Stimulated activated CD8-positive, alpha-beta memory T cell treated with anti-CD3 and anti-CD28 coated beads, Interleukin-12 subunit alpha, Interleukin-12 subunit beta, amount 100 ng/mL, for 1 hour (primary cell): ENCODE data around the gene GPR107.
"Not testable (repeated sequence)": the region's sequence is repeated elsewhere in the genome, so short reads cannot be mapped to it uniquely, and the experiment has no call there.

Source experiments
- DNase-seq: peaks from one replicate; pipeline ENCODE4 v3.0.0-alpha.2; 2020; ENCODE audit warnings: low read depth

GPR107 gene

GRCh38 chr9:130053504-130054324, at the start of gene GPR107:
GPR107 (plus strand) TSS chr9:130053906; CDS start chr9:130053933, 27 bp downstream.
- DNase-seq: peak; percentile 66

DNA sequence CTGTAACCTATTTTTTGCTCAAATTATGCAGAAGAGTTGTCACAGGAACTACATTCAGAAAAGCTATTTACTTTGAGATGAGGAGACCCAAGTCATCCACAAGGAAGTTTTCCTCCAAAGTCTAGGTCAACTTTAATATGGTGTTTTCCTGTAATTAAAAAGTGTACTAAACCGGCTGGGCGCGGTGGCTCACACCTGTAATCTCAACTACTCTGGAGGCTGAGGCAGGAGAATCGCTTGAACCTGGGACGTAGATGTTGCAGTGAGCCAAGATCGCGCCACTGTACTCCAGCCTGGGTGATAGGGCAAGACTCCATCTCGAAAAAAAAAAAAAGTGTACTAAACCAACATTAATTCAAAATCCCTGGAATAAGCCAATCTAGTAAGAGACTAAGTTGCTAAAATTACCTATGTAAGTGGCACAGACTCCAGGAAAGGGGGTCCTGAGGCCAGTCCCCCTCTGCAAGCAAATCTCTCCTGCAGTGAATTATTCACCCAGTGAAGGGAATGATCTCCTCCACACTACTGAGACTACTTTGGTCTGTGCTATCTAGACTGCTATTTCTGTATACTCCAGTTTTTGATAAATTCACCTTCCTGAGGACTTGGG, 49.7 kb upstream of the GPR107 start:
- DNase-seq: no peak

DNA sequence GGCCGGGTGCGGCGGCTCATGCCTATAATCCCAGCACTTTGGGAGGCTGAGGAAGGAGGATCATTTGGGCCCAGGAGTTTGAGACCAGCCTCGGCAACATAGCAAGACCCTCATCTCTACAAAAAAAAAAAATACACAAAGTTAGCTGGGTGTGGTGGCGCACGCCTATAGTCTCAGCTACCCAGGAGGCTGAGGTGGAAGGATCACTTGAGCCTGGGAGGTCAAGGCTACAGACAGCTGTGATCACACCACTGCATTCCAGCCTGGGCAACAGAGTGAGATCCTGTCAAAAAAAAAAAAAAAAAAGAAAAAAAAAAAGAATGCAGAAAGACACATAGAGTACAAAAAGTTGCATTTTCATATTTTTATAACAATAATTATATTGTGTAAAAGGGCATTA, 46.8 kb upstream of the GPR107 start:
- DNase-seq: not testable (repeated sequence)

DNA sequence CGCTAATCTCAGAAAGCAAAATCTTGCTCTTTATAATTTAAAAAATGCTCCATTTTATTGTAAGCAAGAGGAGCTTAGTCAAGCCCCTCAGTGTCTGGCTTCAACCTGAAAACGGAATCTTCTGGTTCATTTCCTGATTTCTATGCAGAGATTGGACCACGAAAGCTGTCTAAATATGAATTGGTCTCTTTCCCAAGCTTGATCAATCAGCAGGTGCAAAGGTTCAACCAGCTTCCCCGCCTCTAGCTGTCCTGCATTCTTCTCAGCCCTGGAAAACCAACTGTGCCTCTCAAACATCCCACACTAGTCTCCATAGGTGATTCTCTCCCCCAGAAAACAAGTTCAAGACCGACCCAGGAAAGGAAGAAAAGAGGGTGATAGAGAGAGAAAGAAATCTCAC, 45.2 kb upstream of the GPR107 start:
- no peak for DNase-seq

- not testable (repeated sequence) for DNase-seq
Observed at GRCh38 chr9:130009546-130009945, 44.2 kb upstream of the GPR107 start.

DNA sequence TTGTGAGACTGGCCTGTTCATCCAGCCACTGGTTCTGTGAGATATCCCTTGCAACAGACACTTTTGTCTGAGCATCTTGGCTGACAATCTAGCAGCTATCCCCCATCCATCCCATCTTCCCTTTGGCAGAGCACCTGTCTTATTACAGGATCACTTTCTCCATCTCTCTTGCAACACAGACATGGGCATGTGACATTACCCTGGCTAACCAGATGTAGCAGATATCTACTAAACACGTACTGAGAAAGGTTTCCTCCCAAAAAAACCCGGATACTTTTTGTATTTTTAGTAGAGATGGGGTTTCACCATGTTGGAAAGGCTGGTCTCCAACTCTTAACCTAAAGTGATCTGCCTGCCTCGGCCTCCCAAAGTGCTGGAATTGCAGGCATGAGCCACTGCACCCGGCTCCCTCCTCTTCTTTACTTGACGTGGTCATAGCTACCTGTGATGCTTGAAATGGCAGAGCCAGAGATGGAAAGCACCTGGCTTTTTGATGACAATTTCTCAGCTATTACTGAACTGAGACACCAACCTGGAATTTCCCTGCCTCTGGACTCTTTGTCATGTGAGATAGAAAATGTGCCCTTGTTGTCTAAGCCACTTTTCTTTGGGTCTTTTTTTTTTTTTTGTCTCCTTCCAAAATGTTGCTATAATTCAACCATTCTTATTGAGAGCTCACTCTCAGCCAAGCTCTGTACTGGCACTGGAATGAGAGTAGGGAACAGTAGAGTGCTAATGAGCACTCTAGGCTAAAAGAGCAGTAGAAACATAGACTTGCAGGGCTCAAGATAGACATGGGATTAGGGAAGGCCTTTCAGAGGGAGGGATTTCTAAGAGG, 43.3 kb upstream of the GPR107 start:
- DNase-seq: no peak

- DNase-seq: no peak
Observed at GRCh38 chr9:130013326-130013725, 40.4 kb upstream of the GPR107 start.

DNA sequence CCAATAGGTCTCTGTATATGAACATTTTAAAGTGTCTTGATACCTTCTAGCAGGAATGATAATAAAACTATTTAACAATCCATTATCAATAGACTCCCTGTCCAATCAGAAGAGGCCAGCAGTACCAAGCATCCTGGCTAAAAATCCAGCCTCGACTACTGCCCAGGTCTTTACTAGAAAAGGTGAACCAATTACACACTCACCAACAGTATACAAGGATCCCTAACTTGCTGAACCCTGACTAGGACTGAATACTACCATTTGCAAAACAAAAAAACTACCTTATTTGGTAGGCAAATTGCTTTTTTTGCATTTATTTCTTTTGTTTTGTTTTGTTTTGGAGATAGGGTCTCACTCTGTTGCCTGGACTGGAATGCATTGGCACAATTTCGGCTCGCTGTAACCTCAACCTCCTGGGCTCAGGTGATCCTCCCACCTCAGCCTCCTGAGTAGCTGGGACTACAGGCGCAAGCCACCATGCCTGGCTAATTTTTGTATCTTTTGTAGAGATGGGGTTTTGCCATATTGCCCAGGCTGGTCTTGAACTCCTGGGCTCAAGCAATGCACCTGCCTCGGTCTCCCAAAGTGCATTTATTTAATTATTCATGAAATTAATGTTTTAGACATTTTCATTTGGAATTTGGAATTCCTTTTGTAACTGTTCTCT, 38.2 kb upstream of the GPR107 start:
- DNase-seq: no peak

DNA sequence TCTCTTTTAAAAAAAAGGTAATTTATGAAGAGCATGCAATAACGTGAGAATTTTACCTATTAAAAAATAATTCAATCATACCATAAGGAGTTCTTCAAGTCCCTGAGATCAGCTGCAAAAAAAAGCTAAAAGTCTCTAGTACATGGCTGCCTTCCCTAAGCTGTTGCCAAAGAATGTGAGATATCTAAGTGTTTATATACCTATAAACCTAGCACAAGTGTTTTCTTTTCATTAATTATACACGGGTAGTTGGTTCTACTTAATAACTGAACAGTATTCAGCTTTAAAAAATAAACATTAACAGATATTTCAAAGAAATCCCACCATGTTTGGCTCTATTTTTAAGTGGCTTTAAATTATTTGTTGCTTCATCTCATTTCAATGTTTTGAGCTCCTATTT, 36.6 kb upstream of the GPR107 start:
- no peak for DNase-seq

DNA sequence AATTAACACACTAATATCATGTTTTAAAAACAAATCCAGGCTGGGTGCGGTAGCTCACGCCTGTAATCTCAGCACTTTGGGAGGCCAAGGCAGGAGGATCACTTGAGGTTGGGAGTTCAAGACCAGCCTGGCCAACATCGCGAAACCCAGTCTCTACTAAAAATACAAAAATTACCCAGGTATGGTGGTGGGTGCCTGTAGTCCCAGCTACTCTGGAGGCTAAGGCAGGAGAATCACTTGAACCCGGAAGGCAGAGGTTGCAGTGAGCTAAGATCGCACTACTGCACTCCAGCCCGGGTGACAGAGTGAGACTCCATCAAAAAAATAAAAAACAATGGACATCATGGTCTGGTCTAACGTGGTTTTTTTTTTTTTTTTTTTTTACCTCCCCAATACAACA, 36.2 kb upstream of the GPR107 start:
- DNase-seq: not testable (repeated sequence)

- DNase-seq: no peak
Observed at GRCh38 chr9:130018265-130018664, 35.4 kb upstream of the GPR107 start.

GRCh38 chr9:130020618-130021017, 33.1 kb upstream of the GPR107 start:
- DNase-seq: no peak

- no peak for DNase-seq
Observed at GRCh38 chr9:130021123-130021522, 32.6 kb upstream of the GPR107 start.

- DNase-seq: not testable (repeated sequence)
Observed at GRCh38 chr9:130021842-130022241, 31.9 kb upstream of the GPR107 start.

DNA sequence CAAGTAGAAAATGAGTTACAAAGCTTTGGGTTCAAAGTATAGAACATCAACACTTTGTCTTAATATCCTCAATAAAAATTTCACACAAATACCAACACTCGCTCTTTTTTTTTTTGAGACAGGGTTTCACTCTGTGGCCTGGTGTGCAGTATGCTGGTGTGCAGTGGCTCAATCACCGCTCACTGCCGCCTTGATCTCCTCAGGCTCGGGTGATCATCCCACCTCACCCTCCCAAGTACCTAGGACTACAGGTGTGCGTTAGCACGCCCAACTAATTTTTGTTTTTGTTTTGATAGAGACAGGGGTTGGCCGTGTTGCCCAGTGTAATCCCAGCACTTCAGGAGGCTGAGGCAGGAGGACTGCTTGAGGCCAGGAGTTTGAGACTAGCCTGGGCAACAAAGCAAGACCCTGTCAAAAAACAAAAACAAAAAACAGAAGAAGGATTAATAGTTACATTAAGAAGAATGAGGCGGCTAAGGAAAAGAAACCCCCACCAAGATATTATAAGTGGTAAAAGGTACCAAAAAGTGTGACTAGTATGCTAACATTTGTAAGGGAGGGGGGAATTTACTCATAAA, 31.1 kb upstream of the GPR107 start:
- DNase-seq: no peak

DNA sequence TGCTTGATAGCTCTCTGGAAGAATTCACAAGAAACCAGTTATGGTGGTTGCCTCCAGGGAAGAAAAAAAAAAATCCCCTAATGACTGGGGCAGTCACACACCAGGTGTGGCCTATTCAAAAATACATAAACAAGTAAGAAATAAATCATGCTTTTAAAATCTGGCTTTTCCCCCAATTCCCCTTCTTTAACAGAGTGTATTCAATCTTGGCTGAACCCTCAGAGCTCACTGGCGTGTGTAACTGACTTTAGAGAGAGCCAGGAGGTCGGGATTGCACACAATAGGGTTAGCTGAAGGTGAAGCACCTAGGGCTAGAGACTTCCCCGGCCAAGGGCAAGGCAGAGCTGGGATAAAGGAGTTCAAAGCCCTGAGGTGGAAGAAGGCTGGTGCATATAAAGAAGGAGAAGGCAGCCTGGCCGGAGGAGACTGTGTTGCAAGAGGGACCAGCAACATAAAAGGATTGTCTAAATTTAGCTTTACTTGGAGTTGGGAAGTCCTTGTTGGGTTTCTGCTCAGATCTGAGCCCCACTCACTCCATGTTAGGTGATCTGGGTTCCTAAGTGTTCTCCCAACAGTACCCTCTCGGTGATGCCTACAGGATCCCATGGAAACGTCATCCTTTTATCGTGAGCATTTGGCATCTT, 30.4 kb upstream of the GPR107 start:
- DNase-seq: no peak

DNA sequence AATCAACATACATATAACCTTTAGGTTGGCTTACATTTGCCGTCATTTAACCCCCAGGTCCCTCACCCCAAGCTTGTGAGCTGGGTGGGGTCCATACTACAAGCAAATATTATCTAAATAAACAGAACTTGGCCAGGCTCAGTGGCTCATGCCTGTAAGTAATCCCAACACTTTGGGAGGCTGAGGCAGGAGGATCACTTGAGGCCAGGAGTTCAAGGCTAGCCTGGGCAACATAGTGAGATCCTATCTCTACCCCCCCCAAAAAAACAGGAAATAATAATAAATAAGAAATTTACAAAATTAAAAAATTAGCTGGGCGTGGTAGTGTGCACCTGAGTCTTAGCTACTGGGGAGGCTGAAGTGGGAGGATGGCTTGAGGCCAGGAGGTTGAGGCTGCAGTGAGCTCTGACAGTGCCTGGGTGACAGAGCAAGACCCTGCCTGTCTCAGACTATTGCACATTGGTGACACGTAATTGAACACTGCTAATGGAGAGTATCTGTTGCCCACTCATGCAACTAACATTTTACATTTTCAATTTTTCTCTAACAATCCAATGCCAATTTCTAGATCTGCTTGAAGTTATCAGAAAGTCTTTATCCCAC, 29.6 kb upstream of the GPR107 start:
- DNase-seq: no peak

GRCh38 chr9:130024597-130024994, 29.1 kb upstream of the GPR107 start:
- no peak for DNase-seq

DNA sequence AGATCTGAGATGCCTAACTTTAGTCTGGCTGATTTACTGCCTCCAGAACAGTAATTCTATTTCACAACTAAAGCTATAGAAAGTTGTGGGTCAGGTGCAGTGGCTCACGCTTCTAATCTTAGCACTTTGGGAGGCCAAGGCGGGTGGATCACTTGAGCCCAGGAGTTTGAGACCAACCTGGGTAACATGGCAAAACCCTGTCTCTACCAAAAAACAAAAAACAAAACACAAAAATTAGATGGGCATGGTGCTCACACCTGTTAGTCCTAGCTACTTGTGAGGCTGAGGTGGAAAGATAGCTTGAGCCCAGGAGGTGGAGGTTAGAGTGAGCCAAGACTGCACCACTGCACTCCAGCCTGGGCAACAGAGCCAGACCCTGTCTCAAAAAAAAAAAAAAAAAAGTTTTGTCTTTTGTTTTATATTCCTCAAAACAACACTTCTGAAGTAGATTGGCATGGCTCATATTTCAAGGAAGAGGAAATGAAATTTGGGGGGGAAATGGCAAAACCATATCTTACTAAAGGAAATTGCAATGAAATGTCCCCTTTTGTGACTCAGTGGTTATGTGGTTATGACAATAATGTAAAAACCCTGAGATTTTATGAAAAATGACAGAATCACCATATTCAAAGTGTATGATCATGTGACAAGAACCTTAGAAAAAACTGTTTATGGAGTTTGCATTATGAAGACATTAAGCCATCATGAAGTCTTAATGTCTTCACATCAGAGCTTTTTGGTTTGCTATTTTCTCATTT, 26.9 kb upstream of the GPR107 start:
- DNase-seq: no peak
